B cell (primary cell): ENCODE measurements around the gene BCL11A.

ENCODE experiments used
- CTCF ChIP-seq: fragments of 200-600 bp; IDR thresholded peaks from one replicate; pipeline ENCODE4 v1.8.0; 2022; ENCODE audit warnings: antibody characterized with exemption, mild to moderate bottlenecking
- EZH2 ChIP-seq: IDR thresholded peaks from 2 replicates; pipeline ENCODE4 v1.6.1; 2012; ENCODE audit warnings: borderline replicate concordance, low read depth, mild to moderate bottlenecking, moderate library complexity, low read length; ENCODE audit not compliant: insufficient read depth, poor library complexity, severe bottlenecking

GRCh38 chr2:60500861-60501260, 52.6 kb downstream of the BCL11A start:
- no peak for TF ChIP-seq CTCF
- no peak for TF ChIP-seq EZH2
